ENCODE measurements around the gene NPLOC4.
"Not testable (repeated sequence)": the region's sequence is repeated elsewhere in the genome, so short reads cannot be mapped to it uniquely, and the experiment has no call there.

The NPLOC4 gene

DNA sequence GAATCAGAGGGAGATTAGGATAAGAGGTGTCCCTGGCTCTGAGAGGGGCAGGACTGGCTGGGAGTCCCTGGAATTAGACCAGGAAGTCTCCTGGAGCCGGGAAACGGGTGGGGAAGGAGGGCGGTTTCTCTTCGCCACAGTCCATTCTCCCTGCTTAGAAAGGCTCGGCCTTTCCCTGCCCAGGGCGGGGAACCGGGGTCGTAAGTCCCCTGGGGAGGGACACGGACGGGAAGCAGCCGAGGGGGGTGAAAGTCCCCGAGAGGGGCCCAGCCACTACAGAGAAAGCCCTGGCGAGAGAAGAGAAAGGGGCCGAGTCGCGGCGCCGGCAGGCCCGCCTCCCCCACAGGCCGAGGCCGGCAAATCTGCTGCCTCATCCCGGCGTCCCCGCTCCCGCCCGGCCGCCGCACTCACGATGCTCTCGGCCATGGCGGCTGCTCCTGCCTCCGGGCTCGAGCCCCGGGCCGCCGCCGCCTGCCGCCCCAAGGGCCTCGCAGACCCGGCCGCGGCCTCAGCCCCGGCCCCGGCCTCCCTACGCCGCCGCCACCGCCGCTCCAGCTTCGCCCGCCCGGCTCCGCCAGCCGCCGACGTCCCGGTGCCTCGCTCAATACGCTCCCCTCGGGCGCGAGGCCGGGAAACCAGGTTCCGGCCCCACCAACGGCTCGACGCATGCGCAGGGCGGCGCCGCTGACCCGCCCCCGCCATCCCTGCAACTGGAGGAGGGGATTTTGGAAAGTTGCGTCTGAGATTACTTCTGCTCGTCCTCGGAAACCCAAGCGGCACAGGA lies at the start of gene NPLOC4, which contains the start of gene TSPAN10:
TSS of gene NPLOC4 (minus strand) at position 608 of the 784 bp plus-strand sequence. CDS start at position 426, 182 bp downstream.
TSS of gene TSPAN10 (plus strand) at position 692 of the 784 bp plus-strand sequence. CDS start 5,217 bp downstream, outside the sequence.
- DNase-seq (ENCODE audit: low read depth), result peak; percentile 72

DNA sequence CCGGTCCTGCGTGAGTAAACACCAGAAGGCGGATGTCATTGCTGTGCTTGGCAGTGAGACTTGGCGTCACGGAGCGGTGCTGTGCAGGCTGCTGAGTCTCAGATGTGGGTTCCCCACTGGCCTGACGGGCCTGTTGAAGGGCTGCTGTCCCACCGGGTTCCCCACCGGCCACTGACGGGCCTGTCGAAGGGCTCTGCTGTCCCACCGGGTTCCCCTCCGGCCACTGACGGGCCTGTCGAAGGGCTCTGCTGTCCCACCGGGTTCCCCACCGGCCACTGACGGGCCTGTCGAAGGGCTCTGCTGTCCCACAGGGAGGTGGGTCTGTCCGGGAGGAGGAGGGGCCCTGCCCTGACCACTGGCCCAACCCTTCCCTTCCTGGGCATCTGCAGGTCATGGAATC lies 49.7 kb upstream of the NPLOC4 start:
- DNase-seq (ENCODE audit: low read depth), result no peak

DNA sequence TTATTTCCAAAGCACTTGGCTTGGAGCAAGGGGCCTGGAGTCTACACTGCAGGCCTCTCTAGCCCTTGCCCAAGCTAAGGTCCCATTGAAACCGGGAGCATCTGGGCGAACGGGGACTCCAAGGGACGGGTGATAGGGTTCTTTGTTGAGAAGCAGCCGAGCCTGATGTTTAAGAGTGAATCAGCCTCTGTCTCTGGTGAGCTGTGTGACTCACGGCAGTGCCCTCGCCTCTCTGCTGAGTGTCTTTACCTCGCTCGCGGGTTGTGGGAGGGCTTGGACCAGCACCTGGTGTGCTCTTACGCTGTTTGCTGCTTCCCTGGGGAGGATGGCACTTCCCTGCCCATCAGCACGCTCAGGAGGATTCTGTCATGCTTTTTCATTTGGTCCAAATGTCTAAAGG lies 48.2 kb upstream of the NPLOC4 start:
- no peak for DNase-seq (ENCODE audit: low read depth)

DNA sequence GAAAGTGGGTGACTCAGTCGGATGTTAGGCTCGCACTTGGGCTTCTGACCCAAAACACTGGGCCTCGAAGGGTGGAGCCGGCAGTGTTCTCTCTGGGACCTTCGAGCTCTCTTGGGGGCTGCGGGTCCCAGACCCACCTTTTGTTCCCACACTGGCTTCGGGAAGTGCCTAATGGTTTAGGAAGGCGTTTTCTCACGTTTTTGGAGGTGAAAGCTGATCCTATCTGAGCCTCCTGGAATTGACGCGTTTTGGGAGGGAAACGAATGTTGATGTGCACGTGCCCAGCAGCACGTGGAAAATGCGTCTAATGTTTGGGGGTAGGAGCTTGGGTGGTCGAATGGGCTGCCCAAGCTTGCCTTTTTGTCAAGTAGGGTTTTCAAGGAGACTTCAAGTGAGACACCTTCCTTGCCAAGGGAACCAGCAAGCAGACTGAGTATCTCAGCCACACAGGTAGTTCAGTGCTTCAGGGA lies 47.6 kb upstream of the NPLOC4 start:
- no peak for DNase-seq (ENCODE audit: low read depth)

DNA sequence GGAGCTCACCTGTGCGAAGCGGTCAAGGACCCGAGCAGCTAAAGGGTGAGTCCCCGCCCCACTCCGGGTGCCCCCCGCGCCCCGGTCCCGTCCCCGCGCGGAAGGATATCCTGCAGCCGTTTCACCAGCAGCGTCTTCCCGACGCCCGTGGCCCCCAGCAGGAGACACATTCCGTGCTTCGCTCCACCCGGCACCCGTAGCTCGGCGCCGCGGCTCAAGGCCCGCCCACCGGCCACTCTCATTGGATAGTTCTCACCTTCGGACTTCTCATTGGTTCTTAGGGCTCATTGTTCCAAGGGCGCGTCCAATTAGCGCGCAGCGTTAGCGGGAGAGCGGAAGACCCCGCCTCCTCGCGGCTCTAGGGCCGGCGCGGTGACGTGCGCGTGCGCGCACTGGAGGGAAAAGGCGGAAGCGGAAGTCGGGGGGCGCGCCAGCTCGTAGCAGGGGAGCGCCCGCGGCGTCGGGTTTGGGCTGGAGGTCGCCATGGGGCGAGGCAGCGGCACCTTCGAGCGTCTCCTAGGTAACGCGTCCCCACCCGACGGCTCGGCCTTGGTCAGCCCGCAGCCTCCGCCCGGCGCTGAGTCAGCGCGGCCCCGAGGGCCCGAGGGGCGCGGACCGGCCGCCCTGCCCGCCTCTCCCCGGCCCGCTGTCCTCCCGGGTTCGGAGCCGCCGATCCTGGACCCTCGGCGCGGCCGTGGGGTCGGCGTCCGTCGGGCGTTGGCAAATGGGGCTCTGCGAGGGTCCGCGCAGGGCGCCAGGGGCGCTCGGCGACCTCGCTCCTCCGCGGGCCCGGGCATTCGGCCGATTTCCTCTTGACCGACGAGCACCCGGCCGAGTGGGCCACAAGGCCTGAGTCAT lies 46.9 kb upstream of the NPLOC4 start, which contains the start of the genes ARL16 and HGS:
TSS of gene ARL16 (minus strand) at position 214 of the 858 bp plus-strand sequence. CDS start at position 170, 44 bp downstream.
TSS of gene HGS (plus strand) at position 428 of the 858 bp plus-strand sequence. CDS start at position 484, 56 bp downstream.
- peak; percentile 95 for DNase-seq (ENCODE audit: low read depth)

DNA sequence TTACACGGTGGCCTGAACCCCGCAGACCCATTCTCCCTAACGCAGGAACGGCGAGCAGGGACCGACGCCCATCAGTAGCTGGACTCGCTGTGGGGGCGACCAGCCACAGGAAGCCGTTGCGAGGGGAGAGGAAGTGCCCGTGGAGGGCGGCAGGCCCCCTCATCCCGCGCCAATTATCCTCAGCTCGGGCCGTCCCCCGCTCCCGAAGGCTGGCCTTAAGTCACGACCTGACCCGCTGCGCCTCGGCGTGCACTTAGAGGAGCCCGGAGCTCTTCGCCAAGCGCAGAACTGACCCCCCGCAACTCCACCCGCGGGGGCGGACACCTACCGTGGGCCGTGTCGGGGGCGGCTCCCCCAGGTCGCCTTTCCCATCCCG lies 46.3 kb upstream of the NPLOC4 start:
- DNase-seq (ENCODE audit: low read depth), result no peak

DNA sequence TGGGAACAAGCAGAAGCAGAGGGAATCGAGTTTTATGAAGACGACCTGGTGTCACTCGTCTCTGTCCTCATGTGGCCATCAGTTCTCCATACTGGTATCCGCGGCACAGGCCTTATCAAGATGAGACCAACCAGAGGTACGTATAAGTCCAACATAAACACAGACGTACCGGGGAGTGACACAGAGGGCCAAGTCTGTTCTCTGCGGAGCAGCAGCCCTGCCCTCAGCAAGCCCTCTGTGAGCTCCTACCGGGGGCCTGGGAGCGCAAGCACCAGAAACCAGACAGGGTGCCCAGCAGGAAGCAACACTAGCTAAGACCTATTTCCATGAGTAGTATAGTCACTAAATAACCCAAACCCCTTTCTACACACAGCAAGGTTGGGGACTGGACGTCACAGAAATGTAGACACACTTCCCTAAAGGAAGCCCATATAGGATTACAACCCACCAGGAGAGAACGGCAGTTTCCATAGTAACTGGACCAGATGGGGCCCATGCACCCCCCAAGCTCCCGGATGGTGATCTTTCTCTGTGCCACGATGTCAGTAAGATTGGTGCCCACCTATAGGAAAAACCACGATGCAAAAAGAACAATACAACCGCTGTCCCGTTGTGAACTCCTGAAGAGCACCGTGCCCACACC lies 45.8 kb upstream of the NPLOC4 start:
- DNase-seq (ENCODE audit: low read depth), result no peak

DNA sequence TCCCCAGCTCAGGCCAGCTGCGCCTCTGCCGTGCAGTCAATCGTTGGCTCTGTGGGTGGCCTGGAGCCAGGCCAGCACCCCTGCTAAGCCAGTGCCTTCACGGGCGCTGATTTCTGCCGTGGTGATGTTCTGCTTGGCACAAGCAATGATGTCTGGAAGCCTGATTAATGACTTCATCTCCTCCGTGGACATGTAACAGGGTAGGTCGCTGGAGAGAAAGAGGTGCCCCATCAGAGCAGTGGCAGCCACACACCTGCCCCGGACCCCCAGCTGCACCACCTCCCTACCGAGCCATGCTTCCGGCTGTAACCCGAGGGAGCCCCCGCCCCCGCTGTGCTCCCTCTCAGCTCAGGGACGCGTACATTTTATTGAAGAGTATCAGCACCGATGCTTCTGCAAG lies 44.8 kb upstream of the NPLOC4 start:
- no peak for DNase-seq (ENCODE audit: low read depth)

DNA sequence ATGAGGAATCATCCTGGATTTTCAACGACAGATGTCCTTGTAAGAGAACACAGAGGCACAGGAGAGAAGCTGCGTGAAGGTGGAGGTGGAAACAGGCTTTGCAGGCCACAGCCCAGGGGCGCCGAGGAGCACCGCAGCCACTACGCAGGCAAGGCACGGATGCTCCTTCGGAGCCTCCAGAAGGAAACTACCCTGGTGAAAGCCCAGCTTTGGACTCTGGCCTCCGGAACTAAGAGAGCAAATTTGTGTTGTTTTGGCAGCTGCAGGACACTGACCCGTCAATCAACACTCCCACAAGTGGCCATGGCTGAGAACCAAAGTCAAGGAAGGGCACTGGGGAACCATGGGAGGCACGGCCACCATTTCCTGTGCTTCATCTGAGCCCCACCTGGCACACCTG lies 43.2 kb upstream of the NPLOC4 start:
- no peak for DNase-seq (ENCODE audit: low read depth)

DNA sequence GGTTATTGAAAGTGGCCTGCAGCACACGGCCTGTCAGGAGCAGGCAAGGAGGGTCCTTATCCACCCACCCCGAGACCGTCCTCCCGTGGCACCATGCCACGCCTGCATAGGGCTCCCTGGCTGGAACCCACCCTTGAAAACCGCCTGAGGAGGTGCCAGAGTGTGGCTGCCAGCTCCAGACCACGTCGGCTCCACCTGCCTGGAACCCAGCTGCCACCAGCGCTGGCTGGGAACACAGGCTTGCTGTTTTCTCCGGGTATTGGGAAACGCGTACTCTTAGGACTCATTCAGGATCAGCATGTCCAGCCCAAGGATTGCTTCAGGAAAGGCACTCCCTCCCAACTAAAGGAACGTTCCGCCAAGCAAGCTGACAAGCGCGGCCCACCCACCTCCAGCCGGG lies 40.0 kb upstream of the NPLOC4 start:
- DNase-seq (ENCODE audit: low read depth), result no peak

DNA sequence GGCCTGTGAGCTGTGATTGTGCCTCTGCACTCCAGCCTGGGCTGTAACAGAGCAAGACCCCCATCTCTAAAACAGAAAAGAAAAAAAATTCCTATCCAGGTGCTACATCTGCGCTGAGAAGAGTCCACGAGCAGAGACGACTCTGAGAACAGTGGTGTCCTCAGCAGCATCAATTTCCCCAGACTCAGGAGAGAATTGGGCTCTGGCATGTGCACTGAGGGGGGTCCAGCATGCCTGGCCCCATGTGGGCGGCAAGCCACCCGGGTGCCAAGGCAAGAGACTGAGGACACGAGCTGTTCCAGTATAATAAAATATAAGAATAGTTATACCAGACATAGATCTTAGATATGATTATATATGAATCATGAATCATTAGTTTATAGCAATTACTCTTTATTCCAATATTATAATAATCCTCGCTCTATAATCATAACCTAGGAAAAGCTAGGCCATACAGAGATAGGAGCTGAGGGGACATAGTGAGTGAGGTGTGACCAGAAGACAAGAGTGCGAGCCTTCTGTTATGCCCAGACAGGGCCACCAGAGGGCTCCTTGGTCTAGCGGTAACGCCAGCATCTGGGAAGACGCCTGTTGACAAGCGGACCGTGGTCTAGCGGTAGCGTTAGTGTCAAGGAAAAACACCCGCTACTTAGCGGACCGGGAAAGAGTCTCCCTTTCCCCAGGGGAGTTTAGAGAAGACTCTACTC lies 38.8 kb upstream of the NPLOC4 start:
- not testable (repeated sequence) for DNase-seq (ENCODE audit: low read depth)

DNA sequence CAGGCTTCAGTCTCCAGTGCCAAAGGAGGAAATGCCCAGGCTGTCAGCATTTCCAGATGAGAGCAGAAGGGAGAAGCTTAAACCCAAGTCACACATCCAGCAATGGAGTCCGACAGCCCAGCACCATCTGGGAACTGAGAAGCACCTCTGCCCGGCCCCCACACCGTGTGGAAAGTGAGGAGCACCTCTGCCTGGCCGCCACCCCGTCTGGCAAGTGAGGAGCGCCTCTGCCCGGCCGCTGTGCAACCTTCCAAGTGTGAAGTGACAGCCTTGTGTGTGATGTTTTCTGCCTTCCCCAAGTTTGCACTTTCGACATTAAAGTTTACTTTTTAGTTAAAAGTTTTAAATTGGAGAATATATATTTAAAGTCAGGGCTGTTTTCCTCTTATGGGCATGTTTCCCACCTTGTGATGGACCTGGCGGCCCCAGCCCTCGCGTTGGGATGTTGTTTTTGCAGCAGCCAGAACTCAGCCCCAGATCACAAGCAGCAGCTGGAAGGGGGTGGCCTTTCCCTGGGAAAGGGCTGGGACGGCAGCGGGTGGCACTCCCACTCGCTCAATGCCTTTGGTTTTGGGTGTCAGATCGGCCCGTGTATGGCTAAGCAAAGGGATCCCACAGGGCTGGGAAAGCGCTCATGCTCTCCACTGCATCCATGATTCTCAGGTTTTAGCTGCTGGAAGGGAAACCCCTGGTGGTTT lies 36.8 kb upstream of the NPLOC4 start:
- no peak for DNase-seq (ENCODE audit: low read depth)

DNA sequence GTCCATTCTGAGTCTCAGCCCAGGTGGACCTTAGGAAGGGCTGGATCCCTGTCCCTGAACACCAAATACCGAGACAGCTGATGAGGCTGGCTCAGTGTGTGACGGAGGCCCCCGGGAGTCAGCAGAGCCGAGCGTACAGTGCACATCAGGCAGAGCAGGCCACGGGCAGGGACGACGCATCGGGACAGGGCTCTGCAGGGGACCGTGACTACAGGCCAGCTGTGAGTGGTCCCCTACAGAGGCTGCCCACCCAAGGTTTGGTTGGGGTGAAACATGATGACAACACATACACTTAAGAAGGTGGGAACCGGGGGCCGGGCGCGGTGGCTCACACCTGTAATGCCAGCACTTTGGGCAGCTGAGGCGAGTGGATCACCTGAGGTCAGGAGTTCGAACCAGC lies 36.0 kb upstream of the NPLOC4 start:
- no peak for DNase-seq (ENCODE audit: low read depth)

DNA sequence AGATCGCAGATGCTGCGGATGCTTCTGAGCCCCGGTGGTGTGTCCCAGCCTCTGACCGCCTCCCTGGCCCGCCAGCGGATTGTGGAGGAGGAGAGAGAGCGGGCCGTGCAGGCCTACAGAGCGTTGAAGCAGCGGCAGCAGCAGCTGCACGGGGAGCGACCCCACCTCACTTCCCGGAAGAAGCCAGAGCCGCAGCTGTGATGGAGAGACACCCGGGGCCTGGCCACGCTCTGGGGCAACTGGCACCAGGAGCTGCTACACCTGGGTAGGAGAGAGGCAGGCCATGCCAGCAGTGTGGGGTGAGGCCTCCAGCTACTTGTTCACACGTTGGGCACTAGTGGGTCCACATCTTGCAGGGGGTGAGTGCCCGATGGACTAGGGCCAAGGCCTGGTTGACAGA lies 35.6 kb upstream of the NPLOC4 start:
- no peak for DNase-seq (ENCODE audit: low read depth)

DNA sequence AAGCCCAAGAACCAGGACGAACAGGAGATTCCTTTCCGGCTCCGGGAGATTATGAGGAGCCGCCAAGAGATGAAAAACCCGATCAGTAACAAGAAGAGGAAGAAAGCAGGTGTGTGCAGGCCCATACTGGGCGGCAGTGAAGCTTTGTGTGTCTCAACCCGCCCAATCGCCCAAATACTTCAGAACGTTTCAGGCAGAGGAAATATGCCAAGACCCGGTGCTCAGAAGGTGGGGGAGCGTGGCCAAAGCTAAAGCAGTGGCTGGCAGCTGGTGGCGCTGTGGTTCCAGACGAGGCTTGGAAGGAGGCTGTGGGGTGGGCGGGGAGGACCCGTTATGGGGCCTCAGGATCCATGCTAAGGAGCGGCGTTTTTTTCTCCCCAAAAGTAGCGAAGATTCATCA lies 30.8 kb upstream of the NPLOC4 start:
- DNase-seq (ENCODE audit: low read depth), result no peak

DNA sequence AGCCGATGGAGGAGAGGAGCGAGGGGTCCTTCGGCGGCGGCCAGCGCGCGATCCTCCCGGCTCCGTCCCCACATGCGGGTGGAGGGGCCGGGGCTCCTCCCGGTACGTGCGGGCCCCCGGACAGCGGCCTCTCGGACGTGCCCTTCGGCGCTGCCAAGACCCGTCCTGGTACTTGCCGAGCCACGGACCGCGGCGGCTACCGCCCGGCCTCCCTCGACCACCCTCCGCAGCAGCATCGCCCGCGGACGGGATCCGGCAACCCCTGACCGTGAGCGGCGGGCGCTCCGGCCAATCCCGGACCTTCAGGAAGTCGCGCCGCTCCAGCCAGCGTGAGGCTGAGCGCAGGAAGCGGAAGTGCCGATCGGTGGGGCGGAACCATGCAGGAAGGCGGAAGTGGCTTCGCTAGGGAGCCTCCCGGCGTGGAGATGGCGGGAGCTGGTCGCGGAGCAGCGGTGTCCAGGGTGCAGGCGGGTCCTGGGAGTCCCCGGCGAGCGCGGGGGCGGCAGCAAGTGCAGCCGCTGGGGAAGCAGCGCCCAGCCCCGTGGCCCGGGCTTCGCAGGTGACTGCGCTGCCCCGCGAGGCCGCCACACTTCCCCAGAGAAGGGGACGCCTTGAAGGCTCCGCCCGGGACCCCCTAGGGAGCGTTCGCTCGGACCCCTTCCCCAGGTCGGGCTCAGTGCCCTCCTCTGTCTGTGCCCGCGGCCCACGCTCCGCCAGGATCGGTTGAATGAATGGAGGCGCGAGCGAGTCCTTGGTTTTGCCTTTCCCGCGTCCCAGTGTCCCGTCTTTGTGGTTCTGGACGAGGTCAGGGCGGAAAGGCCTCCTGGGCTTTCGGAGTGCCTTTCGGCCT lies 29.7 kb upstream of the NPLOC4 start, which contains the start of the genes CCDC137 and OXLD1:
TSS of gene CCDC137 (plus strand) at position 396 of the 850 bp plus-strand sequence. CDS start at position 426, 30 bp downstream.
TSS of gene OXLD1 (minus strand) at position 264 of the 850 bp plus-strand sequence. CDS start at position 236, 28 bp downstream.
- DNase-seq (ENCODE audit: low read depth), result peak; percentile 84

DNA sequence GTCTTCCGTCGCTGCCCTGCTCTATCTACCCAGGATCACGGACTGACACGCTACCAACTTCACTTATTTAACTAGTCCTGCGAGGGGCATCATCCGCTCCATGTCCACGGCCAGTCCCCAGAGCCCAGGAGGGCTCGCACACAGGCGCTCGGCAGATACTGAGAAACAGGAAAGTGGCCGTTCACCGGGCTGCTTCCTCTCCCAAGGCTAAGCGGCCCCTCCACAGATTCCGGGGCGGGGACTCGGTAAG lies 29.1 kb upstream of the NPLOC4 start:
- no peak for DNase-seq (ENCODE audit: low read depth)

DNA sequence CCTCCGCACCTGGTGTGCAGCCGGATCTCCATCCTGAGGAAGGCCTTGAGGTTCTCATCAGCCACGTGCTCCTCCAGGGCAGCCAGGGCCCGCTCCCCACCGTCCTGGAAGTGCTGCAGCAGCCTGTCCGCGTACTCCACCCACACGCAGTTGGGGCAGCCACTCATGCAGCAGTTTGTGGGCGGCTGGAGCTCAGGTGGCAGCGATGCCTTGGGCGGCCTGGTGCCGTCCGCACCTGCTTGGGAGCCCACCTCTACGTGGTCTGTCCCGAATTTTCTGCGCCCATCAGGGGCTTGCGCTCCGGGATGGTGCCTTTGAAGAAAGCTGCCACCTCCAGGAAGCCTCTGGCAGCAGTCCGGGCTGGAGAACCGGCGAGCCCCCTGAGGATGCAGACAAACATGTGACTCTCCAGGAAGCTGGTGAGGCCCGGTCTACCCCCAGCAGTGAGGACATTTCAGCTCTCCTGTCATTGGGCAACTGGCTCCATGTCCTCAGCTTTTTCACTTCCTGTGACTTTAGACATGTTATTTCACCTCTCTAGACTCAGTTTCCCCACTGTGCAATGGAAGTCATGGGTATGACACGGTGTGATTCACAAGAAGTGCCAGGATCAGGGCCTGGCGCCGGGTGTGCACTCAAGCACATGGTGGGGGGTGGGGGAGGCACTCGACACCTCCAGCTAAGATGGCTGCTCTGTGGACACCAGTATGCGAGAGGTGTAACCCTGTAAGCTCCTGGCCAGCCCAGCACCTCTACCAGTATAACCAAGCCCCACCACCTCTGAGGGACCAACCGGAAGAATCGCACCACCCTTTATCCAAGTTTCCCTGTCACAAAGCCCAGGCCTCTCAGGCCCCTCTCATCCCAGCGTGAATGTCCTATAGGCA lies 28.5 kb upstream of the NPLOC4 start:
- no peak for DNase-seq (ENCODE audit: low read depth)

DNA sequence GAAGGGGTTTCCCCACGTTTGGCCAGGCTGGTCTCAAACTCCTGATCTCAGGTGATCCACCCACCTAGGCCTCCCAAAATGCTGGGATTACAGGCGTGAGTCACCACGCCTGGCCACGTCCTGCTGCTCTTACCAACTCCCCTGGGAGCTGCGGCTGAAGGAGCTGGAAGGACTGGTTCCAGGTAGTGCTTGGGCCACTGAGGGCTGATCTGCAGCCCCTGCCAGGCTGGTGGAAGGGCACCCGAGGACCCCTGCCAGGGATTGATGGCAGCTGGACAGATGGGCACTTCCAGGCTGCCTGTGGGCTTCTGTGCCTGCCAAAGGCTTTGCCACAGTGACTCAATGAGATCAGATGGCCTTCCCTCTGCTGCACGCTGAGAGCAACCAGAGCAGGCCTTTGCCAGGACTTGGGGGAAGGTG lies 27.1 kb upstream of the NPLOC4 start:
- no peak for DNase-seq (ENCODE audit: low read depth)
